Loucy (cell line): ENCODE measurements around the gene SDHA.

ENCODE experiments used
- H2AFZ ChIP-seq: fragments of 200-600 bp; sonication (generic); 2 replicates; pipeline ENCODE4 v1.6.0; 2016; ENCODE audit warnings: antibody characterized with exemption, mild to moderate bottlenecking, low read length, moderate library complexity
- H3F3A ChIP-seq: fragments of 200-600 bp; 2 replicates; pipeline ENCODE4 v1.6.0; 2016; ENCODE audit warnings: antibody characterized with exemption, low read depth, mild to moderate bottlenecking
- H3K27me3 ChIP-seq: fragments of 200-600 bp; sonication (generic); 2 replicates; pipeline ENCODE4 v1.6.1; 2014; ENCODE audit warnings: low read length, mild to moderate bottlenecking; ENCODE audit not compliant: insufficient read depth, poor library complexity, severe bottlenecking
- H3K36me3 ChIP-seq: fragments of 200-600 bp; sonication (generic); 2 replicates; pipeline ENCODE4 v1.6.1; 2016; ENCODE audit warnings: low read length; ENCODE audit not compliant: insufficient read depth
- H3K4me1 ChIP-seq: fragments of 200-600 bp; sonication (generic); 2 replicates; pipeline ENCODE4 v1.5.1; 2014; ENCODE audit warnings: low read length, mild to moderate bottlenecking; ENCODE audit not compliant: insufficient read depth, poor library complexity, severe bottlenecking
- H3K4me2 ChIP-seq: fragments of 200-600 bp; sonication (generic); 2 replicates; pipeline ENCODE4 v1.6.0; 2014; ENCODE audit warnings: antibody characterized with exemption, low read length, low read depth, mild to moderate bottlenecking; ENCODE audit not compliant: poor library complexity, severe bottlenecking
- H3K4me3 ChIP-seq: fragments of 200-600 bp; sonication (generic); 2 replicates; pipeline ENCODE4 v1.5.1; 2014; ENCODE audit warnings: low read length, mild to moderate bottlenecking, mixed read lengths; ENCODE audit not compliant: poor library complexity, severe bottlenecking
- H3K79me2 ChIP-seq: fragments of 200-600 bp; sonication (generic); 2 replicates; pipeline ENCODE4 v1.6.1; 2014; ENCODE audit warnings: low read length; ENCODE audit not compliant: insufficient read depth
- H3K9ac ChIP-seq: fragments of 200-600 bp; sonication (generic); 2 replicates; pipeline ENCODE4 v1.6.0; 2014; ENCODE audit warnings: mild to moderate bottlenecking, low read depth, low read length, moderate library complexity; ENCODE audit not compliant: poor library complexity, severe bottlenecking
- H3K9me2 ChIP-seq: fragments of 200-600 bp; sonication (generic); replicated peaks from 2 replicates; pipeline ENCODE4 v1.6.1; 2016; ENCODE audit warnings: low read depth, low read length, mixed read lengths
- H3K9me3 ChIP-seq: fragments of 200-600 bp; sonication (generic); 2 replicates; pipeline ENCODE4 v1.6.1; 2014; ENCODE audit warnings: mild to moderate bottlenecking, antibody characterized with exemption, low read length, low read depth; ENCODE audit not compliant: insufficient read depth
- H4K20me1 ChIP-seq: fragments of 200-600 bp; sonication (generic); 2 replicates; pipeline ENCODE4 v1.6.0; 2014; ENCODE audit warnings: antibody characterized with exemption, low read length, mild to moderate bottlenecking; ENCODE audit not compliant: insufficient read depth, poor library complexity, severe bottlenecking
- CTCF ChIP-seq: fragments of 200-600 bp; sonication (generic); conservative IDR thresholded peaks from 2 replicates; pipeline ENCODE4 v1.5.1; 2014; ENCODE audit warnings: mild to moderate bottlenecking, antibody characterized with exemption, low read length
- EZH2phosphoT487 ChIP-seq: fragments of 200-600 bp; IDR thresholded peaks from 2 replicates; pipeline ENCODE4 v1.6.1; 2018; ENCODE audit warnings: antibody characterized with exemption, mild to moderate bottlenecking, moderate library complexity, borderline replicate concordance

The SDHA gene

GRCh38 chr5:189976-190365 lies 28.1 kb upstream of the SDHA start:
- Histone ChIP-seq H4K20me1 (no peaks in the 10 kb centered on the region), H2AFZ (no peak overlapping the region), H3K9me3 (no peaks in the 10 kb centered on the region), H3K9ac (no peak overlapping the region), H3K4me1 (peaks cover 61% of the 10 kb centered on the region), H3K4me3 (no peak overlapping the region), H3K27me3 (no peaks in the 10 kb centered on the region), H3K9me2 (no peaks in the 10 kb centered on the region), H3K36me3 (no peaks in the 10 kb centered on the region), H3K79me2 (no peaks in the 10 kb centered on the region), H3K4me2 (peak overlapping the region; percentile 6), H3F3A (no peaks in the 10 kb centered on the region)
- TF ChIP-seq CTCF (no peak), EZH2phosphoT487 (no peak)

- no peaks in the 10 kb centered on the region for H3K27me3 ChIP-seq
- peaks cover 62% of the 10 kb centered on the region for H3K4me1 ChIP-seq
- no peaks in the 10 kb centered on the region for H3K79me2 ChIP-seq
- no peaks in the 10 kb centered on the region for H4K20me1 ChIP-seq
- no peak overlapping the region for H3K4me3 ChIP-seq
- peak overlapping the region; percentile 6 for H3K4me2 ChIP-seq
- TF ChIP-seq EZH2phosphoT487: no peak
- TF ChIP-seq CTCF: no peak
- H3K9me2 ChIP-seq: no peaks in the 10 kb centered on the region
- H2AFZ ChIP-seq: no peak overlapping the region
- no peaks in the 10 kb centered on the region for H3K9me3 ChIP-seq
- H3K9ac ChIP-seq: peak overlapping the region; percentile 25
- H3F3A ChIP-seq: no peaks in the 10 kb centered on the region
- H3K36me3 ChIP-seq: no peaks in the 10 kb centered on the region
Observed at GRCh38 chr5:190366-191035, 27.6 kb upstream of the SDHA start.

GRCh38 chr5:191036-191948 lies 26.8 kb upstream of the SDHA start, which contains the start of gene LRRC14B:
Gene LRRC14B (plus strand): TSS chr5:191495. CDS start chr5:191539, 44 bp downstream.
- Histone ChIP-seq H3K36me3 (no peaks in the 10 kb centered on the region), H3K79me2 (no peaks in the 10 kb centered on the region), H3K4me3 (no peak within 1 kb of the TSS), H3K9me2 (no peaks in the 10 kb centered on the region), H3K27me3 (no peaks in the 10 kb centered on the region), H3K4me2 (peak within 1 kb of the TSS; percentile 6), H3K4me1 (peaks cover 60% of the 10 kb centered on the region), H3K9ac (peak within 1 kb of the TSS; percentile 25), H2AFZ (no peak within 1 kb of the TSS), H4K20me1 (no peaks in the 10 kb centered on the region), H3K9me3 (no peaks in the 10 kb centered on the region), H3F3A (no peaks in the 10 kb centered on the region)
- no peak for TF ChIP-seq EZH2phosphoT487
- TF ChIP-seq CTCF: no peak
